DOHH2 (cell line): ENCODE data around the gene PDE3B.
"Not testable (repeated sequence)": the region's sequence is repeated elsewhere in the genome, so short reads cannot be mapped to it uniquely, and the experiment has no call there.

Source experiments
- H3F3A ChIP-seq: fragments of 200-600 bp; sonication (generic), shearing (Covaris generic); 2 replicates; pipeline ENCODE4 v1.6.0; 2016; ENCODE audit warnings: antibody characterized with exemption, mild to moderate bottlenecking; ENCODE audit not compliant: control insufficient read depth, insufficient read depth
- H3K27ac ChIP-seq: fragments of 200-600 bp; sonication (generic); 2 replicates; pipeline ENCODE4 v1.5.1; 2014; ENCODE audit warnings: low read depth, mild to moderate bottlenecking, low read length, moderate library complexity
- H3K27me3 ChIP-seq: fragments of 200-600 bp; sonication (generic); 2 replicates; pipeline ENCODE4 v1.6.1; 2014; ENCODE audit warnings: mild to moderate bottlenecking, low read length, mixed read lengths; ENCODE audit not compliant: control insufficient read depth
- H3K36me3 ChIP-seq: fragments of 200-600 bp; sonication (generic); 2 replicates; pipeline ENCODE4 v1.6.1; 2014; ENCODE audit warnings: mild to moderate bottlenecking, low read length, moderate library complexity, mixed read lengths; ENCODE audit not compliant: control insufficient read depth
- H3K4me1 ChIP-seq: fragments of 200-600 bp; sonication (generic); 2 replicates; pipeline ENCODE4 v1.6.1; 2014; ENCODE audit warnings: mild to moderate bottlenecking, low read length, mixed read lengths; ENCODE audit not compliant: control insufficient read depth
- H3K4me2 ChIP-seq: fragments of 200-600 bp; sonication (generic); 2 replicates; pipeline ENCODE4 v1.6.0; 2014; ENCODE audit warnings: mild to moderate bottlenecking, low read length, moderate library complexity
- H3K4me3 ChIP-seq: fragments of 200-600 bp; sonication (generic); 2 replicates; pipeline ENCODE4 v1.5.1; 2014; ENCODE audit warnings: mild to moderate bottlenecking, low read length, mixed read lengths
- H3K79me2 ChIP-seq: fragments of 200-600 bp; sonication (generic); 2 replicates; pipeline ENCODE4 v1.6.1; 2014; ENCODE audit warnings: mild to moderate bottlenecking, low read length, mixed read lengths; ENCODE audit not compliant: control insufficient read depth
- H3K9me2 ChIP-seq: fragments of 200-600 bp; sonication (generic); replicated peaks from 2 replicates; pipeline ENCODE4 v1.6.1; 2014; ENCODE audit warnings: mild to moderate bottlenecking, low read length, mixed read lengths; ENCODE audit not compliant: control insufficient read depth
- H3K9me3 ChIP-seq: fragments of 200-600 bp; sonication (generic); 2 replicates; pipeline ENCODE4 v1.6.1; 2014; ENCODE audit warnings: antibody characterized with exemption, low read length, mixed read lengths; ENCODE audit not compliant: control insufficient read depth, insufficient read depth
- H4K20me1 ChIP-seq: fragments of 200-600 bp; sonication (generic); 2 replicates; pipeline ENCODE4 v1.6.0; 2014; ENCODE audit warnings: low read depth, mild to moderate bottlenecking, antibody characterized with exemption, low read length, moderate library complexity; ENCODE audit not compliant: control insufficient read depth, insufficient read depth
- EZH2phosphoT487 ChIP-seq: fragments of 200-600 bp; sonication (generic); IDR thresholded peaks from 2 replicates; pipeline ENCODE4 v1.6.1; 2017; ENCODE audit warnings: borderline replicate concordance, mild to moderate bottlenecking, antibody characterized with exemption, low read length, moderate library complexity, mixed read lengths
- TF ChIP-seq, protein P1 (sequence below): fragments of 200-600 bp; sonication (generic); IDR thresholded peaks from one replicate; pipeline ENCODE4 v1.5.1; 2014; ENCODE audit warnings: antibody characterized with exemption, mild to moderate bottlenecking, low read depth, low read length; ENCODE audit not compliant: poor library complexity, severe bottlenecking

PDE3B gene

DNA sequence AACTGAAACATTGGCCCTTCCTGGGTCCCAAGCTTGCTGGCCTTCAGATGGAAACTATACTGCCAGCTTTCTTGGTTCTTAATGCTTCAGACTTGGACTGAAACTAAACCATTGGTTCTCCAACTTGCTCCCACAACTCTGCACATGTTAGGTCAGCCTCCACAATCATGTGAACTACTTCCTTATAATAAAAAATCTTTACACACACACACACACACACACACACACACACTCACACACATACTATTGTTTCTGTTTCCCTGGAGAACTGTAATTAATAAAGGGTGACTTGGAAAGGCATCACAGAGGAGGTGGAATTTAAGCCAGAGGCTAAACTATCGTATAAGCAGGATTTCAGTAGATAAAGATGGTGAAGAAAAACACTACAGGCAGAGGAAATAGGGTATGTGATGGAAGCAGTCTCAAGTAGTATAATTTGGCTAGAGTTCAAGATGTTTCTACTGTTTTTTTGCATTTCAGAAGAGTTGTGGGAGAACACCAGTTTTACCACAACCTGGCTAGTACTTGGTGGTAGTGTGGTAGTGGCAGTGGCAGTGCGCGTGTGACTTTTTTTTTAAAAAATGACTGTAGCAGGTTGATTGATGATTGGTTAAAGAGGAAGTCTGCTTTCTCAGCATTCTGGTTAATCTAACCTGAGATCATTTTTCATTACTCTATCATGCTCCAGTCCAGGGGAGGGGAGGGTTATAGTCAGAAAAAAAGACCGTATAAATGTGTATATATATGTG, 70.1 kb downstream of the PDE3B start:
- Histone ChIP-seq H3K27me3 (no peaks in the 10 kb centered on the region), H3K4me2 (no peak overlapping the region), H4K20me1 (no peaks in the 10 kb centered on the region), H3K4me3 (no peak overlapping the region), H3K36me3 (no peaks in the 10 kb centered on the region), H3K9me2 (no peaks in the 10 kb centered on the region), H3K79me2 (no peaks in the 10 kb centered on the region), H3K4me1 (no peaks in the 10 kb centered on the region), H3K27ac (no peak overlapping the region), H3F3A (no peaks in the 10 kb centered on the region), H3K9me3 (no peaks in the 10 kb centered on the region)
- TF ChIP-seq, protein P1, sequence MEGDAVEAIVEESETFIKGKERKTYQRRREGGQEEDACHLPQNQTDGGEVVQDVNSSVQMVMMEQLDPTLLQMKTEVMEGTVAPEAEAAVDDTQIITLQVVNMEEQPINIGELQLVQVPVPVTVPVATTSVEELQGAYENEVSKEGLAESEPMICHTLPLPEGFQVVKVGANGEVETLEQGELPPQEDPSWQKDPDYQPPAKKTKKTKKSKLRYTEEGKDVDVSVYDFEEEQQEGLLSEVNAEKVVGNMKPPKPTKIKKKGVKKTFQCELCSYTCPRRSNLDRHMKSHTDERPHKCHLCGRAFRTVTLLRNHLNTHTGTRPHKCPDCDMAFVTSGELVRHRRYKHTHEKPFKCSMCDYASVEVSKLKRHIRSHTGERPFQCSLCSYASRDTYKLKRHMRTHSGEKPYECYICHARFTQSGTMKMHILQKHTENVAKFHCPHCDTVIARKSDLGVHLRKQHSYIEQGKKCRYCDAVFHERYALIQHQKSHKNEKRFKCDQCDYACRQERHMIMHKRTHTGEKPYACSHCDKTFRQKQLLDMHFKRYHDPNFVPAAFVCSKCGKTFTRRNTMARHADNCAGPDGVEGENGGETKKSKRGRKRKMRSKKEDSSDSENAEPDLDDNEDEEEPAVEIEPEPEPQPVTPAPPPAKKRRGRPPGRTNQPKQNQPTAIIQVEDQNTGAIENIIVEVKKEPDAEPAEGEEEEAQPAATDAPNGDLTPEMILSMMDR, result no peak
- TF ChIP-seq EZH2phosphoT487, result no peak

DNA sequence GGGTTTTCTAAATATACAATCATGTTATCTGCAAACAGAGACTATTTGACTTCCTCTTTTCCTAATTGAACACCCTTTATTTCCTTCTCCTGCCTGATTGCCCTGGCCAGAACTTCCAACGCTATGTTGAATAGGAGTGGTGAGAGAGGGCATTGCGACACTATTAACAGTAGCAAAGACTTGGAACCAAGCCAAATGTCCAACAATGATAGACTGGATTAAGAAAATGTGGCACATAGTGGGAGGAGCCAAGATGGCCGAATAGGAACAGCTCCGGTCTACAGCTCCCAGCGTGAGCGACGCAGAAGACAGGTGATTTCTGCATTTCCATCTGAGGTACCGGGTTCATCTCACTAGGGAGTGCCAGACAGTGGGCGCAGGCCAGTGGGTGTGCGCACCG, 72.1 kb downstream of the PDE3B start:
- not testable (repeated sequence) for H3K4me1 ChIP-seq, H3K27me3 ChIP-seq, H3K4me2 ChIP-seq, H3K9me2 ChIP-seq, H3K27ac ChIP-seq, H4K20me1 ChIP-seq, H3K9me3 ChIP-seq, H3K4me3 ChIP-seq, H3K79me2 ChIP-seq, H3F3A ChIP-seq, H3K36me3 ChIP-seq

DNA sequence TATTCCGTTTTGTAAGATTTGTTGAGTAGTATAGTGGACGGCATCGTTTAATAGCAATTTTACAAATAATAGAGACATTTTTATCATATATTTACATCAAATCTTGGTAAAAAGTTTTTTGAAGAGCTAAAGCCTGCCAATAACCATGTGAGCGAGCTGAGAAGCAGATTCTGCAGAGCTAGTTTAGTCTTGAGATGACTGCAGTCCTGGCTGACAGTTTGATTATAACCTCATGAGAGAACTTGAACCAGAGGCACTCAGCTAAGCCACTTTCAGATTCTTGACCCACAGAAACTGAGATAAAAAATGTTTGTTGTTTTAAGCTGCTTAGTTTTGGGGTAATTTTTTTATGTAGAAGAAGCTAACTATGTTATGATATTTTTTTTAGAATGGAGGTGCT, 78.9 kb downstream of the PDE3B start:
- H3F3A ChIP-seq, result no peaks in the 10 kb centered on the region
- peaks cover 11% of the 10 kb centered on the region for H3K27me3 ChIP-seq
- H3K79me2 ChIP-seq, result no peaks in the 10 kb centered on the region
- H3K4me1 ChIP-seq, result no peaks in the 10 kb centered on the region
- H3K4me2 ChIP-seq, result no peak overlapping the region
- no peak overlapping the region for H3K4me3 ChIP-seq
- H3K9me3 ChIP-seq, result no peaks in the 10 kb centered on the region
- TF ChIP-seq EZH2phosphoT487, result no peak
- TF ChIP-seq, protein P1, result no peak
- H3K36me3 ChIP-seq, result no peaks in the 10 kb centered on the region
- no peaks in the 10 kb centered on the region for H4K20me1 ChIP-seq
- H3K9me2 ChIP-seq, result no peaks in the 10 kb centered on the region
- no peak overlapping the region for H3K27ac ChIP-seq

DNA sequence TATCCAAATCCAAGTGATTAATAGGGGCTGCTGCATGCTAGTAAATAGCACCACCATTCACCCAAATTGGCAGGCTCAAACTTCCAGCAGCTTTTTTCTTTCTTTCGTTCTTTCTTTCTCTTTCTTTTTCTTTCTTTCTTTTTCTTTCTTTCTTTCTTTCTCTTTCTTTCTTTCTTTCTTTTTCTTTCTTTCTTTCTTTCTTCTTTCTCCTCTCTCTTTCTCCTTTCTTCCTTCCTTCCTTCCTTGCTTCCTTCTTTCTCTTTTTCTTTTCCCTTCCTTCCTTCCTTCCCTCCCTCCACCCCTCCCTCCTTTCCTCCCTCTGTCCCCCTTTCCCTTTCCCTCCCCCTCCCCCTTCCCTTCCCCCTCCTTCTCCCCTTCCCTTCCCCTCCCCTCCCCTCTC, 81.5 kb downstream of the PDE3B start:
- peaks cover 13% of the 10 kb centered on the region for H3K27me3 ChIP-seq
- no peaks in the 10 kb centered on the region for H3K79me2 ChIP-seq
- no peaks in the 10 kb centered on the region for H3F3A ChIP-seq
- H3K4me2 ChIP-seq, result no peak overlapping the region
- no peaks in the 10 kb centered on the region for H3K36me3 ChIP-seq
- H3K9me3 ChIP-seq, result no peaks in the 10 kb centered on the region
- H3K4me3 ChIP-seq, result no peak overlapping the region
- H3K4me1 ChIP-seq, result peaks cover 5% of the 10 kb centered on the region; the same call in 1 of the 2 replicates
- H3K27ac ChIP-seq, result no peak overlapping the region
- H3K9me2 ChIP-seq, result no peaks in the 10 kb centered on the region
- H4K20me1 ChIP-seq, result no peaks in the 10 kb centered on the region
- no peak for TF ChIP-seq EZH2phosphoT487
- TF ChIP-seq, protein P1, result no peak
